Chondrocyte (in vitro differentiated cells): ENCODE data around the gene C1RL. TPM values are rescaled to one million over a fixed set of nuclear protein-coding genes. Genes with fewer than 3 reads are reported as not detected.

Experiments
- DNase-seq: peaks from one replicate; pipeline ENCODE4 v3.0.0; 2021; ENCODE audit warnings: mixed read lengths, low spot score
- H3K27ac Mint-ChIP-seq: one replicate; pipeline ENCODE4 v1.8.0; 2021; ENCODE audit warnings: mild to moderate bottlenecking, moderate library complexity, mixed read lengths; ENCODE audit not compliant: unreplicated experiment
- H3K27me3 Mint-ChIP-seq: 2 replicates; pipeline ENCODE4 v1.8.0; 2021; ENCODE audit warnings: low read depth, mixed read lengths
- H3K36me3 Mint-ChIP-seq: 2 replicates; pipeline ENCODE4 v1.8.0; 2021; ENCODE audit warnings: low read depth, mixed read lengths
- H3K4me1 Mint-ChIP-seq: 2 replicates; pipeline ENCODE4 v1.8.0; 2021; ENCODE audit warnings: low read depth, mild to moderate bottlenecking, mixed read lengths
- H3K4me3 Mint-ChIP-seq: one replicate; pipeline ENCODE4 v1.8.0; 2021; ENCODE audit warnings: mild to moderate bottlenecking, moderate library complexity, mixed read lengths; ENCODE audit not compliant: unreplicated experiment
- H3K9me3 Mint-ChIP-seq: 2 replicates; pipeline ENCODE4 v1.8.0; 2021; ENCODE audit warnings: low read depth, mixed read lengths
- total RNA-seq: library from RNA; stranded (reverse); gene quantifications from 3 replicates; pipeline ENCODE4 v1.2.1, GENCODE V29; 2021
- TF ChIP-seq, protein P1 (sequence below): fragments of 200-600 bp; sonication (generic); IDR thresholded peaks from 2 replicates; pipeline ENCODE4 v1.5.0; 2021; ENCODE audit warnings: antibody characterized with exemption, mild to moderate bottlenecking, moderate library complexity

C1RL gene
- total RNA-seq, 1 donor from 2014 or later, result 21.0 TPM

DNA sequence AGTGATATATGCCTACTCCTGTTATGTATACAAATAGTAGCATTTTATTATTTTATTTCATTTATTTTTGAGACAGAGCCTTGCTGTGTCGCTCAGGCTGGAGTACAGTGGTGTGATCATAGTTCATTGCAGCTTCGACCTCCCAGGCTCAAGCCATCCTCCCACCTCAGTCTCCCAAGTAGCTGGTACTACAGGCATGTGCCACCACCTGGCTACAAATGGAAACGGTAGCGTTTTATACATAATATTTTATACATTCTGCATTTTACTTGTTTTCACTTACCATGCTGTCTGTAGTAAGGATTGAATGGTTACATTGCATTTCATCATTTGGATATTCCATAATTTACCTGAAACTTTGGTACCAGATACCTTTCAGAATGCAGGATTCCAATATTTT is 30.9 kb downstream of the C1RL start:
- H3K4me3 Mint-ChIP-seq, result no peak overlapping the region
- DNase-seq, result no peak
- peaks cover under 1% of the 10 kb centered on the region for H3K9me3 Mint-ChIP-seq
- TF ChIP-seq, protein P1, sequence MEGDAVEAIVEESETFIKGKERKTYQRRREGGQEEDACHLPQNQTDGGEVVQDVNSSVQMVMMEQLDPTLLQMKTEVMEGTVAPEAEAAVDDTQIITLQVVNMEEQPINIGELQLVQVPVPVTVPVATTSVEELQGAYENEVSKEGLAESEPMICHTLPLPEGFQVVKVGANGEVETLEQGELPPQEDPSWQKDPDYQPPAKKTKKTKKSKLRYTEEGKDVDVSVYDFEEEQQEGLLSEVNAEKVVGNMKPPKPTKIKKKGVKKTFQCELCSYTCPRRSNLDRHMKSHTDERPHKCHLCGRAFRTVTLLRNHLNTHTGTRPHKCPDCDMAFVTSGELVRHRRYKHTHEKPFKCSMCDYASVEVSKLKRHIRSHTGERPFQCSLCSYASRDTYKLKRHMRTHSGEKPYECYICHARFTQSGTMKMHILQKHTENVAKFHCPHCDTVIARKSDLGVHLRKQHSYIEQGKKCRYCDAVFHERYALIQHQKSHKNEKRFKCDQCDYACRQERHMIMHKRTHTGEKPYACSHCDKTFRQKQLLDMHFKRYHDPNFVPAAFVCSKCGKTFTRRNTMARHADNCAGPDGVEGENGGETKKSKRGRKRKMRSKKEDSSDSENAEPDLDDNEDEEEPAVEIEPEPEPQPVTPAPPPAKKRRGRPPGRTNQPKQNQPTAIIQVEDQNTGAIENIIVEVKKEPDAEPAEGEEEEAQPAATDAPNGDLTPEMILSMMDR, result peak; percentile 25
- peaks cover 11% of the 10 kb centered on the region for H3K4me1 Mint-ChIP-seq
- H3K27me3 Mint-ChIP-seq, result no peaks in the 10 kb centered on the region
- peaks cover 3% of the 10 kb centered on the region for H3K36me3 Mint-ChIP-seq
- H3K27ac Mint-ChIP-seq, result no peak overlapping the region

DNA sequence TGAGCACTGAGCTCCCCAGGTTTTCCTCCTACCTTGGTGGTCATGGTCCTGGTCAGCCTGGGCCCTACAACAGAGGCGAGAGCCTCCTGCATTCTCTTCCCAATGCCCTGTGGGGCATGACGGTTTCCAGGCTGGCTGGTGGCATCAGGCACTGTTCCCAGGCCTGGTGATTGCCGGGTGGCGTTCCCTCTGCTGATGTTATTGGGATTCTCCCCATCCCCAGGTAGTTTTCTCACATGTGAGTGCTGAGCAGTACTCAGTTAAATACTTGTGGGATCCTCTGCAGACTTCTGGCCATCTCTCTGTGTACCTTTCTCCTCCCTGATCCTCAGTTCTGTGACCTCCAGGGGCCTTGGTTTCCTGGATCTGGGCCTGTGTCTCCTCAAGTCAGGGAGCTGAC is 32.5 kb downstream of the C1RL start:
- no peak overlapping the region for H3K4me3 Mint-ChIP-seq

DNA sequence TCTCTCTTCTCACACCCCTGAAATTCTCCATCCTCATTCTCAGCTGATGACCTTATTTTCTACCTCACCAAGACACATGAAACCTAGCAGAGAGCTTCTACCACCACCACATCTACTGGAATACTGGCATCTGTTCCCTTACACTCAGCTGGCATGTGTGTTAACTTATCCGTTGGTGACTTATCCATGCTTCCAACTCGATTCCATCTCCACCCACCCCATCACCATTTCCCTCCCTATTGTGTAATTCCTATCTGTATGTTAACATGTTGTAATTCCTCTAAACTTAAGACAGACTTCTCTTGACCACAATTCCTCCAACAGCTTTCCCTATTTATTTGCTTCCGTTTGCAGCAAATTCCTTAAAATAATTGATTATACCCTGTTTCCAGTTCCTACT is 33.1 kb downstream of the C1RL start:
- peaks cover 11% of the 10 kb centered on the region for H3K4me1 Mint-ChIP-seq
- no peak overlapping the region for H3K4me3 Mint-ChIP-seq
- H3K27ac Mint-ChIP-seq, result no peak overlapping the region
- TF ChIP-seq, protein P1, result no peak
- DNase-seq, result no peak
- no peaks in the 10 kb centered on the region for H3K9me3 Mint-ChIP-seq
- no peaks in the 10 kb centered on the region for H3K36me3 Mint-ChIP-seq
- no peaks in the 10 kb centered on the region for H3K27me3 Mint-ChIP-seq

More for the DNA sequence above, 32.5 kb downstream of the C1RL start:
- H3K27ac Mint-ChIP-seq, result no peak overlapping the region
- H3K4me1 Mint-ChIP-seq, result peaks cover 11% of the 10 kb centered on the region
- no peaks in the 10 kb centered on the region for H3K36me3 Mint-ChIP-seq
- H3K9me3 Mint-ChIP-seq, result no peaks in the 10 kb centered on the region
- H3K27me3 Mint-ChIP-seq, result no peaks in the 10 kb centered on the region
- TF ChIP-seq, protein P1, result no peak
- DNase-seq, result no peak

DNA sequence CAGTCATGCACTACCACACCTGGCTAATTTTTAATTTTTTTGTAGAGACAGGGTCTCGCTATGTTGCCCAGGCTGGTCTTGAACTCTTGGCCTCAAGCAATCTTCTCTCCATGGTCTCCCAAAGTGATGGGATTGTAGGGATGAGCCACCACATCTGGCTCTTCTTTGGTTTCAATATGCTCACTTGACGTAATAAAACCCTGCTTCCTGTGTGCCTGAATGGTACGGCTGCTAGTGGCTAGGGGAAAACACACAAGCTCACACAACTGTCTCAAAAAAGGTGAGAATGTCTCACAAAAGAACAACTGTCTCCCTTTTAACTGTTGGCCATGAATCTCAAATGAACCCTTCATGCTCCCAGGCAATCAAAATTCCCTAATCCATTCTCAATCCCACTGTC is 33.5 kb downstream of the C1RL start:
- no peak overlapping the region for H3K27ac Mint-ChIP-seq
- H3K4me1 Mint-ChIP-seq, result peaks cover 10% of the 10 kb centered on the region
- H3K27me3 Mint-ChIP-seq, result no peaks in the 10 kb centered on the region
- no peak for DNase-seq
- no peaks in the 10 kb centered on the region for H3K9me3 Mint-ChIP-seq
- no peak overlapping the region for H3K4me3 Mint-ChIP-seq
- TF ChIP-seq, protein P1, result no peak
- H3K36me3 Mint-ChIP-seq, result no peaks in the 10 kb centered on the region

DNA sequence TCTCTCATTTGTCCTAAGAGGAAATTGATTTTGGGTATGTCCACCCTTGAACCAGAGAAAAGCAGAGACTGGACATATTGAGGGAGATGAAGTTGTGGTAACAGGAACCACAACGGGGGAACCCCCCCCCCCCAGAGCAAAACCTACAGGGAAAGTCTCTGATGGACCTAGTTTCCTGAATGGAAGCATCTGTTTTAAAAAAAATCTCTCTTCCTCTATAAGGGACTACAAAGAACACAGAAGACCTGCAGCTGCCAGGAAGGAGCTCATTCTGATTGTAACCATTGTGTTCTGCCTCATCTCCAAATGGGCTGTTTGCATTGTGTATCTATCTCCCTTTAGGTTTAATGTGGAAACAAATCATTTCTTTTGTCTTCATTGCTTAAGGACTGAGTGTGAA is 35.1 kb downstream of the C1RL start:
- H3K4me1 Mint-ChIP-seq, result peaks cover 5% of the 10 kb centered on the region
- TF ChIP-seq, protein P1, result no peak
- H3K27ac Mint-ChIP-seq, result no peak overlapping the region
- no peaks in the 10 kb centered on the region for H3K9me3 Mint-ChIP-seq
- no peaks in the 10 kb centered on the region for H3K36me3 Mint-ChIP-seq
- DNase-seq, result no peak
- no peak overlapping the region for H3K4me3 Mint-ChIP-seq
- H3K27me3 Mint-ChIP-seq, result no peaks in the 10 kb centered on the region
